HG03575 (cell line): ENCODE results near the gene CSNK1G3.

ENCODE experiments used
- ATAC-seq: cut with Tn5 transposase; IDR thresholded peaks from one replicate; pipeline ENCODE4 v1.9.1; 2021; ENCODE audit not compliant: unreplicated experiment, insufficient number of reproducible peaks, low FRiP score; ENCODE audit errors: extremely low read depth

Gene CSNK1G3

DNA sequence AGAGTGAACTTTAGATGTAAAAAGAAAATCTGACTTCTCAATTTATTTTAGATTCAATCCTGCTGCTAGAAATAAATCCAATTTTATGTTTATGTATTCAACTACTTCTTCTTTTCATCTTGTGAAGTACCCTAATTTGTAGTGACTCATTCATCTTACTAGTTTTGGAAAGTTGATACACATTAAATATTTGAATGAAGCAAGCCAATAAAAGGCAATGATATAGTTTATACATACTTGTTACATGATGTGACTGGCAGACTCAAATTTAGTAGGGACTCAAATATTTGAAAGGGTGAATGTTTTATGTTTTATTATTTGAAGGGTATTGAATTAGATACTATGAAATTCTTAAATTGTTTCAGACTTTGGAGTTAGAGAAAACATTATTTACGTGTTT lies 34.7 kb downstream of the CSNK1G3 start:
- no peak for ATAC-seq

DNA sequence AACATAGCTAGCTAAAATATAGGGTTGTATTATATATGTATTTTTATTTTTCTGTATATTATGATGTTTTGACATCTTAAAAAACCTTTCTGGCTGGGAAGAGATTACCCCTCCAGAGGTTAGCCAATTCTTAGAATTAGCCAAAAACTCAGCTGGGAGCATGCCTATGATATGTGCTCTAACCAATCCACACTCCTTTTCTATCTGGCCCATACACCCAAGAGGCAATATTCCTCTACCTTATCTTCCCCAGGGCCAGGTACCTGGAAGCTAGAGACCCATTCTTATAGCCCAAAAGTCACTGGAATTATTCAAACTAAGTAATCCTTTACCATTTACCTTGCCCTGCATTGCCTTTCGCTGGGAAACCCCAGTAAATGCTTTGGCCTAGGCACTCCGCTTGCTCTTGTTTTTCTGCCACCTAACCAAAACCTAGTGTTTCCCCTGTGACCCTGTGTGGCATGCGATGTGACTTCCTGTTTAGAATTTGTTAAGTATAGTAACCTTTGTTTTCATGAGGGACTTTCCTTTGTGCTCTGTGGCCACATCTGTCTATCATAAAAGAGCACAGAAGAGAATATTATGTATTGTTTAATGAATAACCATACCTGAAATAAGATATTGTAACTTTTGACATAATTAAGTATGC lies 37.4 kb downstream of the CSNK1G3 start:
- ATAC-seq, result peak; percentile 98

DNA sequence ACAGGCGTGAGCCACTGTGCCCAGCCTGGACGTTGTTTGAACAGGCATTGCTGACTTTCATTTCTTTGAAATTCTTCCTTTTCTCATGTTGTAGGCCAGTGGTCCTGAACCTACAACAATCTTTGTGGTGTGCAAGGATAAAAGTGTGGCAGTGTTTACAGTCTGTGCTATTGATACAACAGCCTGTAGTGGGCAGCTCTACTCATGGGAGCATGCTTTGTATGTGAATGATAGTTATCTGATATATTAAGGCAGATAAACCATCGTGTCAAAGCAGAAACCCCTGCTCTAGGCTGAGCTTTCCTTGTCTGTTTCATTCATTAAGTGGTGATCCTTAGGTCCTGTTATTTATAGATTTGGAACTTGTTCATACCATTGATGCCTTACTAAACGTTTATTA lies 42.6 kb downstream of the CSNK1G3 start:
- no peak for ATAC-seq

DNA sequence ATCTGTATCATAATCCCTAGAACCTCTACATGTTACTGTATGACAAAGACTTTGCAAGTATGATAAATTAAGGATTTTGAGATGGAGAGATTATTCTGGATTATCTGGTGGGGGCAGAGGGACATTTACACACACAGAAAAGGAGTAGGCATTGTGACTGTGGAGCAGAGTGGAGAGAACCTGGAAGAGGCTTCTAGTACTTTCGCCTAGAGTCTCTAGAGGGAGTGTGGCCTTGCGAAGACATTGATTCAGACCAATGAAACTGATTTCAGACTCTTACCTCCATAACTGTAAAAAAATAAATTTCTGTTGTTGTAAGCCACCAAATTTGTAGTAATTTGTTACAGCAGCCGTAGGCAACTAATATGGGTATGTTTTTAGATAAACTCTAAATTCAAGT lies 45.9 kb downstream of the CSNK1G3 start:
- ATAC-seq, result no peak

DNA sequence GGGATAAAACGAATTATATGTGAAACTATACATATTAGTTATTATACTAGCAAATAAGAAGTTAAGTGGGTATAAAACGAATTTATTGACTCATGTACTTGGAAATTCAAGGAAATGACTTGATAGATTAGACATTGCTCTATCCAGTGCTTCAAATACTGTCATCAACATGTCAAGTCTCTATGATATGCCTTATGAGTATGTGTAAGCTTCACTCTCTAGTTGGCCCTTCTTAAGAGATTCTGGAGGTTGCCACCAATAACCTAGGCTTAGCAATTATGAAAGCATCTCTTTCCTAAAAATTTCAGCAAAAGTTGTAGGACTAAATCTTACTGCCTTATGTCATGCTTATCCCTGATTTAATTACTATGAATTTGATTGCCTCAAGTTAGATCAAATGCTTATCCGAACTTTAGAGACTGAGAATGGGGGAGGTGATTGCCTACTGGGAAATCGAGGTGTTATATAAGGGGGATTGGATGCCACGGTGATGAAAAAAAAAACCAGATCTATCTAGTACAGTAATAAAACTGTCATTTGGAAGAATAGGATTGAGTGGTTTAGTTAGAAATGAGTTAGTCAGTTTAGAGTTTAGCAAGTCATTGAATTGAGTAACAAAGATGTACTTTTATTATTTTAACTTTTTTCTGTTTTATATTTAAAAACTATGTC lies 46.9 kb downstream of the CSNK1G3 start:
- no peak for ATAC-seq

DNA sequence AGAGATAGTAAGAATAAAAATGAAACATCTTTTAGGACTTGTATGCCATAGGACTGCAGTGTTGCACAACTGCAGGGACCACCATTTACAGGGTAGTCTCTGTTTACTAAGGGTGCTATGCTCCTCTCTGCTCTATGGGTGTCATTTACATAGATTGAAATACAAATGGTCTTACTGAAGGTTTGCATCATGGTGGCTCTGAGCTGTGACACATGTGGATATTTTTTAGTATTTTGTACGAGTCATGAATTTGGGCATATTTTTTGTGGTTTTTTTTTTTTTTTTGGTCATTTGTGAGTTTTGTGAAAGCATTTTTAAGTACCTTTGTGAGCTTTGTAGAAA lies 47.4 kb downstream of the CSNK1G3 start:
- ATAC-seq, result no peak

DNA sequence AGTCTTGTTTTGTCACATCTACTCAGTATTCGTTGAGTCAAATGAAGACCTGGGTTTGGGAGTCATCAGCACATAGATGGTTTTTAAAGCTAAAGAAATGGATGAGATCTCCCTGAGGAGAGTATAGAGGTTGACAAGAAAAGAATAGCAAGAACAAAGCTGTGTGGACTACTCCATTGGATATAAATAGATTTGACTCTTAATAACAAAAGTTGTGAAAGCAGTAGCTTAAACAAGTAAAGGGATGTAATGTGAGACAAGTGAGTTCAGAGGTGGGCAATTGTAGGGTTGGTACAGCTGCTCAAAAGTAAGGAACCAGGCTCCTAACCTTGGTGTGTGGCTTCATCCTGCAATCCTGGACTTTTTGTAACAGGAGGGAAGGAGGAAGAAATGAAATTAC lies 49.3 kb downstream of the CSNK1G3 start:
- no peak for ATAC-seq

DNA sequence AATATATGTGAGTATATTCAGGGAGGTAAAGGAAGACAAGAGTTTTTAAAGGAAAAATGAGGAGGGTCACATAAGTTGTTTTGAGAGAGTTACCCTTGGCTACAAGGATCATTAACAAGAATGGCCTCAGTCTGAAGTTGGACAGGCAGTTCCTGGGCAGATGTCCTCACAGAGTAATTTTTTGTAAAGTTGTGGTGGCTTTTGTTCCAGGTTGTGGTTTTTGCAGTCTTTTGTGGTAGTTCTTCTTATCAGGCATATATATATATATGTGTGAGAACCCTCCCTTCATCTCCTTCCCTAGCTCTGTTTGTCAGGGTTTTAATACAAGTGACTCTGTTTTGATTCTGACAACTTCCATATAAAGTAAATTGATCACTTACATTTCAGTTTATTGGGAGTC lies 60.0 kb downstream of the CSNK1G3 start:
- no peak for ATAC-seq

DNA sequence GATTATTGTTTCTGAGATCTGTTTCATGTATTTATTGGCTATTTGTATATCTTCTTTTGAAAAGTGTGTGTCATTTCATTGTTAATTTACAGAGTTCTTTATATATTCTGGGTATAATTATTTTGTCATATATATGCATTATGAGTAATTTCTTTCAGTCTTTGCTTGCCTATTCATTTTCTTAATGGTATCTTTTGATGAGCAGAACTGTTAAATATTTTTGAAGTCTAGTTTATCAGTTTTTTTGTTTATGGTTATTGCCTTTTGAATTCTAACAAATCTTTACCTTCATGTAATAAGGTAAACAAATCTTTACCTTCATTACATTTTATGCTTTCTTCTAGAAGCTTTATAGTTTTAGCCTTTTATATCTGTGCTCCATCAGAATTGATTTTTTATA lies 66.4 kb downstream of the CSNK1G3 start:
- no peak for ATAC-seq

DNA sequence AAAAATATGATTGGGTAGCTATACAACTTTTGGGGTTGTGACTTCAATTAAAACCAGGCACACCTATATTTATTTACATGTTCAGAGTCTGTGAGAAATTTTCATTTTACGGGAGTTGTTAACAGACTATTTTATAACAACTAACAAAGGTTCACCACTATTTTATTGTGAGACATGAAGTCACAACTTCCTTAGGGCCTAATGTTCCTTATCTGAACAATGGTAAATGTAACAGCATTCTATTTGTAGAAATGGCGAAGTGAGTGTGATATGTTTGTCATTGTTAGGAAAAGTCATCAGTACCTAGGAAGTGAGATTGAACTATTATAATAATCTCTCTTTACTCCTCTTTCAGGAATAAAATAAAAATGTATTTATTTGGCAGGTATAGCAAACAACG lies 67.4 kb downstream of the CSNK1G3 start:
- ATAC-seq, result no peak

DNA sequence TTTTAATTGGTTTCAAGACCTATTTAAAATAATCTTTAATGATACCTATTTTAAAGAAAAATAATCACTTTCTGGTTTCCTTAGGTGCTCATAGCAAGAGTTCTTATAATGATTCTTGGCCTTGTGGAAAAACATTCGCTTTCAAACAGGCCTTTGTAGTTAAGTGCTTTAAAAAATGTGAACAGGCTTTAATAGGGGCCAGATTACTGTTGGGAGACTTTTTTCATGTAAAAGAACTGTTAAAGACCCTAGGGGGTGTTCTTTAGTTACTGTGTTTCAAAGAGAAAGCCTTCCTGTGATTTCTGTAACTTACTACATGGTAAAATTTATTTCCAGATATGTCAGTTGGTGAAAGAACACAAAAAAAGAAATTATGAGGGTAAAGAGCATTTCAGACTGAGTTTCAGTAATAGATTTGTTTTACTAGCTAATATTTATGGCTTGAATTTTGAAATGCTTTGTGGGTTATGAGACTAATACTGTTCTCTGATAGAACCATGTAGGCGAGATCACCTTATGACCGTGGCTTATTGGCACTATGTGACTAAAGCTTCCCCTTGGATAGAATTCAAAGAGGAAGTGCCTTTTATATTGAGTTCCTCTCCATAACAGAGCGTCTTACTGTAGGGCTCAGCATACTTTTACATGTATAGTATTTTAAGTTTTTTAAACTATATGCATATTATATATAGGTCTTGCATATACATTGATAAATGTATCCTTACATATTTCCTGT lies 70.7 kb downstream of the CSNK1G3 start:
- ATAC-seq, result no peak

DNA sequence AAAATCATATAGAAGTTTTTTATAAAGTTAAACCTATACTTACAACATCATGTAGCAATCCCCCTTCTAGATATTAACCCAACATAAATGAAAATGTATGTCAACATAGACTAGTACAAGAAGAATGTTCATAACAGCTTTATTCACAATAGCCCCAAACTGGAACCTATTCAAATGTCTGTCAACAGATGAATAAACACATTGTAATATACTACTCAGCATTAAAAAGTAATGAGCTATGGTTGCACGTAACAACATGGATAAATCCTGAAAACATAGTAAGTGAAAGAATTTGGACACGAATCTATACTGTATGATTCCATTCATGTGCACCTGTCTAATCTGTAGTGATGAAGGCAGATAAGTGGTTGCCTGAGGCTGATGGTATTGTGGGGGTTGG lies 73.9 kb downstream of the CSNK1G3 start:
- ATAC-seq, result no peak

DNA sequence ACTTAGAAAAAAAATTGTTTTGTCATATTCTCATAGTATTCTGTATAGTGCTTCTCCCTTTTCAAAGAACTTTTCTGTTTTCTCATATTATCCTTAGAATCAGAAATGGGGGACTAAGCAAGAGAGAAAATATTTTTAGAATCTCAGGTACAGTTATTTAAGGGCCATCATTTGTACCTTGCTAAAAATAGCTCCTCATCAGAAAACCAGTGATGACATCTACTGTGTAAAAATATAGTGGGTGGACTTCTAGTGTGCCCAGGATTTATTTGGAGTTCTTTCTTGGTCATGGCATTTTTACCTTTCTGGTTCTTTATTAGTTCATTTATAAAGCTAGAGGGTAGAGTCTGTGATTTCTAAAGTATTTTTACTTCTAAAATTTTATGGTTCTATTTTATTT lies 82.5 kb downstream of the CSNK1G3 start:
- no peak for ATAC-seq

DNA sequence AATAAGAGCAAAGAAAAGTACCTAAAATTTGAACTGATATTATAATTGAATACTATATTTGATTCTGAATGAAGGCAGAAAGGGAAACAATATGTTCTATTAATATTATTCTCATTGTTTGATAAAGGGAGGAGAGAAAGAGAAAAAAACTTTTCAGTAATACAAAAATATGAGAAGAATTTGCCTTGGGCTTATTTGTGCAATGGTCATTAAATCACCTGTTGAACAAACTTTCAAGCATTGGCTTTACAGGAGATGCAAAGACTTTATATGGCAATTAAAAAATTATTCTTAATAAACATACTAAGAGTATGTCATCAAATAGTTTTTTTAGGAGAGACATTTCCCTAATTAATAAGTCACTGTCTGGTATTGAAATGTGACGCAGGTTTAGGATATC lies 85.0 kb downstream of the CSNK1G3 start:
- ATAC-seq, result no peak

DNA sequence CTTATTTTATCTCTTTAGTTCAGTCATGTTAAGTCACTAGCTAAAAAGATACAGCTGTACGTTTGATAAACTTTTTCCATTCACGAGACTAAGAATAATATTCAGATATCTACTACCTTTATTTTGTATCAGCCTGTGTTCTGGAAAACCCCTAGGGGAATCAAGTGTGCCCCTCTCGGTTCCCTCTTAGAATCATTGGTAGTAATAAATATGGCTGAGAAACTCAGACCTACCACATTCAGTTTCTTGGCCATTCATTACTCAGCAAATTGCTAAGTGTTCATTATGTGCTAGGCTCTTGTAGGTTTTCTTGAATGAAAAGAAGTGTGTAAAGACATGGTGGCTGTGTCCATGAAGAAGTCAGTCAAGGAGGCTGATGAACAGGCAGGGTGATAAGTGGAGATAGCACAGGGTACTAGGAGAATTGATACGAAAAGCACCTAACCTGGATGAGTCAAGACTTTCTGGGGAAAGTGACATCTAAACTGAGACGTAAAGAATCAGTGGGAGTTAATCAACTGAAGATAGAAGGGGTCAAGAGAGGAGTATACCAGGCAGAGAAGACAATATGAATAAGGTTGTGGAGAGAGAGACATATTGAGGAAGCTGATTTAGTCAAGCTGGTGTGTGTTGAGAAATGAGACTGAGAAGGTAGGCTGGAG lies 86.2 kb downstream of the CSNK1G3 start:
- no peak for ATAC-seq

DNA sequence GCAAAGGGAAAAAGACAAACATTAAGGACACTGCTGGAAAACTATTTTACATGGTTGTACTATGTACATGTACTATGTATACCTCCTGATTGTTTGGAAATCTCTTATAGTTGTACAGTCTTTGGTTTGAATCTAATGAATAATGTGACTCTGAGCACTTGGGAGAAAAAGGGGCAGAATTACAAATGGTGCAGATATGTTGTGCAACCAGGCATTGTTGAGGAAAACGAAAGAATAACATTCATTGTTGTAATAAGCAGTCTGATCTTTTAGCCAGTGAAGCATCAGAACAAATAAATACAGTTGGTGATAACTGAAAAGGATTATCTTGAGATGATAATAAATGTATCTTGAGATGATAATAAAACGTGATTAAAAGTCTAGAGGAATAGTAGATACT lies 87.2 kb downstream of the CSNK1G3 start:
- ATAC-seq, result no peak

DNA sequence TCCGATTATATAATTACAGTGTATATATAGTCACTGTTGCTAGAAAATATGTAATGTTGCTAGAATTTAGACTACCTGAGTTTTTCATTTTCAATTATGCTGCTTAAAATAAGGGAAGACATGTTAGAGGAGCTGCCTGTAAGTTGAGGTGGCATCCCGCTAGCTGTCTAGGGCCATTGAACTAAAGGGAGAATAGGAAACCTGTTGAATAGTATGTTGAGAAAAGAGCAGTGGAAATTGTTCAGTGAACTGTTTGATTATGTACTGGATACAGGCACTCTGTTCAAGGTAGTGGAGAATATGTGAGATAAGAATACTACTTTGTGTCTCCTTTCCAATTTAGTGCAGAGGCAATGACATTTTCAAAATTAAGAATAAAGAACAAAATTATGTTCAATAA lies 89.6 kb downstream of the CSNK1G3 start:
- no peak for ATAC-seq

DNA sequence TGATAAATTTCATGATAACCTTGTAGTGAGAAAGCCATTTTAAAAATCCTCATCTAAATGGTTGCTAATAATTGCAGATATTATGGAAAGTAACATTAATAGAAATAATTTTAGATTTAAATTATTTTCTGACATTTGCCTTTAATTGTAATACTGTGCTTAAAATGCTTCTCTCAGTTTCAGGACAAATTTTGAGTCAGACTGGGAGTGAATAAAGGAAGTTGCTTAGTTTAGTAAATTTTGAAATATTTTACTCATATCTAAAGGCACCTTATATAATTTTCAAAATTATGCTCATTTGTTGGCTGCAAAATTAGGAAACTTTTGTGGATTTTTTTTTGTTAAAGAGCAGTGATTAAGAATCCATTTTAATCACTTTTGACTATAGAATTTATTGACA lies 93.8 kb downstream of the CSNK1G3 start:
- peak; percentile 40 for ATAC-seq

DNA sequence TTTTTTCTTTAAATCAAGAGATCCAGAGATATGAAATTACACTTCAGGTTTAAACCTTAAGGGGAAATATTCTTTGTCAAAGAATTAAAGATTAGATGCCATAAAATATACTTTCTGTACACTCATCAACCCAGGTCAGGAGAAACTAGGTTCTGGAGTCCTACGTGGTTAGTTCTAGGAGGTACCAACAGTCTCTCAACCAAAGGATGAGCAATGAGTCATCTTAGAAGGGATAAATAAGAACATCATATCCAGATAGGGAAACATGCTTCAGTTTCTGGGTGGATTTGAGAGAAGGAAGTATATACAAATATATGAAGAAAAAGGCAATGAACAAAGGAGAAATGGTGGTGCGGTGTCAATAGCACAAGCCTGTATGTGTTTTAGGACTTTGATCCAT lies 98.2 kb downstream of the CSNK1G3 start:
- no peak for ATAC-seq
